Neural cell (in vitro differentiated cells): ENCODE results near the gene PCLAF.

Source experiments
- EP300 ChIP-seq: fragments of 450-650 bp; conservative IDR thresholded peaks from 2 replicates; pipeline ENCODE4 v1.6.1; 2014; ENCODE audit warnings: antibody characterized with exemption, mild to moderate bottlenecking, moderate library complexity; ENCODE audit not compliant: poor library complexity, severe bottlenecking
- EZH2 ChIP-seq: fragments of 200-600, 300-800 bp; shearing (Covaris generic), sonication (generic); IDR thresholded peaks from 2 replicates; pipeline ENCODE4 v1.6.1; 2014; ENCODE audit warnings: antibody characterized with exemption, low read length, borderline replicate concordance, mild to moderate bottlenecking; ENCODE audit not compliant: insufficient read depth, poor library complexity, severe bottlenecking
- MXI1 ChIP-seq: fragments of 450-650 bp; conservative IDR thresholded peaks from 2 replicates; pipeline ENCODE4 v1.6.1; 2014; ENCODE audit warnings: antibody characterized with exemption, mild to moderate bottlenecking; ENCODE audit not compliant: poor library complexity, severe bottlenecking
- POLR2AphosphoS5 ChIP-seq: IDR thresholded peaks from 2 replicates; pipeline ENCODE4 v1.6.1; 2012
- TF ChIP-seq, protein P1 (sequence below): fragments of 450-650 bp; IDR thresholded peaks from 2 replicates; pipeline ENCODE4 v1.5.1; 2014; ENCODE audit warnings: antibody characterized with exemption, mild to moderate bottlenecking, moderate library complexity; ENCODE audit not compliant: poor library complexity, severe bottlenecking
- TF ChIP-seq, protein P2 (sequence below): IDR thresholded peaks from 2 replicates; pipeline ENCODE4 v1.6.1; 2012; ENCODE audit warnings: borderline replicate concordance

DNA sequence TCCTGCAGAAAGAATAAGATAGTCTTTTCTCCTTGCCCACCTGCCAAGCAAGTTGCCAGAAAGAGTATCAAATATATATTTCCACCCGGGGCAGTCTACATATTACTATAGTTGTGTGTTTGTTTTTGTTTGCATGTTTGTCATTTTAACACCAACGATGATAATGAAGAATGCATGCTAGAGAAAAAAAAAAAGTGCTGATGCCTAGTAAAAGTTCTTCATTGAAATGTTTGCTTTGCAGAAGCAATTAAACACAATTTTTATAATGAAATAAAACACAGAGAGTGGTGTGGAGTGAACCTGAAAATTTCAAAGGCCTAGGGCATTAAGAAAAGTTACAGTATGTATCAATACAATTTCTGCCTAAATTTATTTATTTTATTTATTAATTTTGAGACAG, 2.5 kb upstream of the PCLAF start:
- TF ChIP-seq, protein P1, sequence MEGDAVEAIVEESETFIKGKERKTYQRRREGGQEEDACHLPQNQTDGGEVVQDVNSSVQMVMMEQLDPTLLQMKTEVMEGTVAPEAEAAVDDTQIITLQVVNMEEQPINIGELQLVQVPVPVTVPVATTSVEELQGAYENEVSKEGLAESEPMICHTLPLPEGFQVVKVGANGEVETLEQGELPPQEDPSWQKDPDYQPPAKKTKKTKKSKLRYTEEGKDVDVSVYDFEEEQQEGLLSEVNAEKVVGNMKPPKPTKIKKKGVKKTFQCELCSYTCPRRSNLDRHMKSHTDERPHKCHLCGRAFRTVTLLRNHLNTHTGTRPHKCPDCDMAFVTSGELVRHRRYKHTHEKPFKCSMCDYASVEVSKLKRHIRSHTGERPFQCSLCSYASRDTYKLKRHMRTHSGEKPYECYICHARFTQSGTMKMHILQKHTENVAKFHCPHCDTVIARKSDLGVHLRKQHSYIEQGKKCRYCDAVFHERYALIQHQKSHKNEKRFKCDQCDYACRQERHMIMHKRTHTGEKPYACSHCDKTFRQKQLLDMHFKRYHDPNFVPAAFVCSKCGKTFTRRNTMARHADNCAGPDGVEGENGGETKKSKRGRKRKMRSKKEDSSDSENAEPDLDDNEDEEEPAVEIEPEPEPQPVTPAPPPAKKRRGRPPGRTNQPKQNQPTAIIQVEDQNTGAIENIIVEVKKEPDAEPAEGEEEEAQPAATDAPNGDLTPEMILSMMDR = no peak
- TF ChIP-seq EZH2 (no peak), POLR2AphosphoS5 (no peak), EP300 (no peak), MXI1 (no peak)
- TF ChIP-seq, protein P2, sequence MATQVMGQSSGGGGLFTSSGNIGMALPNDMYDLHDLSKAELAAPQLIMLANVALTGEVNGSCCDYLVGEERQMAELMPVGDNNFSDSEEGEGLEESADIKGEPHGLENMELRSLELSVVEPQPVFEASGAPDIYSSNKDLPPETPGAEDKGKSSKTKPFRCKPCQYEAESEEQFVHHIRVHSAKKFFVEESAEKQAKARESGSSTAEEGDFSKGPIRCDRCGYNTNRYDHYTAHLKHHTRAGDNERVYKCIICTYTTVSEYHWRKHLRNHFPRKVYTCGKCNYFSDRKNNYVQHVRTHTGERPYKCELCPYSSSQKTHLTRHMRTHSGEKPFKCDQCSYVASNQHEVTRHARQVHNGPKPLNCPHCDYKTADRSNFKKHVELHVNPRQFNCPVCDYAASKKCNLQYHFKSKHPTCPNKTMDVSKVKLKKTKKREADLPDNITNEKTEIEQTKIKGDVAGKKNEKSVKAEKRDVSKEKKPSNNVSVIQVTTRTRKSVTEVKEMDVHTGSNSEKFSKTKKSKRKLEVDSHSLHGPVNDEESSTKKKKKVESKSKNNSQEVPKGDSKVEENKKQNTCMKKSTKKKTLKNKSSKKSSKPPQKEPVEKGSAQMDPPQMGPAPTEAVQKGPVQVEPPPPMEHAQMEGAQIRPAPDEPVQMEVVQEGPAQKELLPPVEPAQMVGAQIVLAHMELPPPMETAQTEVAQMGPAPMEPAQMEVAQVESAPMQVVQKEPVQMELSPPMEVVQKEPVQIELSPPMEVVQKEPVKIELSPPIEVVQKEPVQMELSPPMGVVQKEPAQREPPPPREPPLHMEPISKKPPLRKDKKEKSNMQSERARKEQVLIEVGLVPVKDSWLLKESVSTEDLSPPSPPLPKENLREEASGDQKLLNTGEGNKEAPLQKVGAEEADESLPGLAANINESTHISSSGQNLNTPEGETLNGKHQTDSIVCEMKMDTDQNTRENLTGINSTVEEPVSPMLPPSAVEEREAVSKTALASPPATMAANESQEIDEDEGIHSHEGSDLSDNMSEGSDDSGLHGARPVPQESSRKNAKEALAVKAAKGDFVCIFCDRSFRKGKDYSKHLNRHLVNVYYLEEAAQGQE = no peak
